Lower leg skin (tissue), 3 donors: ENCODE measurements around the gene SALL2.

Experiments used
- CTCF ChIP-seq, 3 donors: fragments of 450-650 bp; IDR thresholded peaks; one replicate each; pipeline ENCODE4 v1.5.1; 2016; ENCODE audit warnings: antibody characterized with exemption in 3 of 3, mild to moderate bottlenecking in 3 of 3, moderate library complexity in 2 of 3
- POLR2A ChIP-seq, 2 donors: fragments of 450-650 bp; IDR thresholded peaks; one replicate each; pipeline ENCODE4 v1.6.1; 2016 to 2017; ENCODE audit warnings: antibody characterized with exemption in 2 of 2, mild to moderate bottlenecking in 1 of 2, moderate library complexity in 1 of 2

GRCh38 chr14:21506557-21506956 is 19.6 kb downstream of the SALL2 start:
- TF ChIP-seq CTCF (IDR thresholded peaks at IDR 0.05) (no peak), POLR2A (IDR thresholded peaks at IDR 0.05) (no peak)
